ENCODE measurements around the gene REXO5.
A peak's percentile ranks its signal among the peaks of the same experiment; 100 is the strongest.

REXO5 gene

DNA sequence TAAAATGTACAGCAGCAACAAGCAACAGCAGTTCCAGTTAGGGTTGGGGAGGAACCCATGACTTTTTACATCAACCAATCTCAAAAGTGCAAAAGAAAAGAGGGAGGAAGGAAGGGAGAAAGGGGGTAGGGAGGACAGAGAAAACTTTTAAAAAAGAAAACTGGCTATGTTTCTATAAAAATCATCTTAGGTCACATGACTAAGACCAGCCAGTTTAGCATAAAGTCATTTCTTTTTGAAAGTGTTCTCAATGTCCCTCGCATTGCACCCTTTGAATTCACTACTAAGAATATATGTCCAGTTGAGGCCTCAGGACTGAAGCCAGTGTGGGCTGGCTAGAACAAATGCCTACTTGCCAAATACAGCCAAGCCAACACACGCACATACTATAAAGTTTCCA is 64.9 kb downstream of the REXO5 start:
- no peak overlapping the region for H3K9ac ChIP-seq (ENCODE audit: low read length)
- no peak overlapping the region for H2BK5ac ChIP-seq (ENCODE audit: low read length)
- no peak overlapping the region for H3K56ac ChIP-seq (ENCODE audit: low read length)
- no peak overlapping the region for H3K23ac ChIP-seq (ENCODE audit: low read length)
- no peak overlapping the region for H2AK5ac ChIP-seq (ENCODE audit: low read length)
- DNase-seq = no peak
- H3K27ac ChIP-seq (ENCODE audit: low read depth, low read length) = no peak overlapping the region
- no peaks in the 10 kb centered on the region for H3K36me3 ChIP-seq (ENCODE audit: control insufficient read depth, insufficient read depth, low read length)
- peaks cover 28% of the 10 kb centered on the region for H3K4me1 ChIP-seq (ENCODE audit: control insufficient read depth, low read depth, low read length)
- no peak overlapping the region for H2BK15ac ChIP-seq (replicated peaks; ENCODE audit: low read depth)
- no peaks in the 10 kb centered on the region for H3K27me3 ChIP-seq (ENCODE audit: insufficient read depth, low read length, poor library complexity)
- H3K4me3 ChIP-seq (ENCODE audit: low read length) = no peak overlapping the region
- no peak overlapping the region for H3K4ac ChIP-seq (ENCODE audit: low read depth, low read length)
- H4K5ac ChIP-seq (ENCODE audit: low read length) = no peak overlapping the region
- H3K4me2 ChIP-seq (ENCODE audit: low read length) = no peak overlapping the region
- WGBS (ENCODE audit: extremely low coverage, insufficient coverage, low lambda C conversion rate) = no CpG with 5 or more reads among the region's 2 CpGs
- H3K18ac ChIP-seq (ENCODE audit: low read length) = peak overlapping the region; percentile 18
- H3K79me1 ChIP-seq (ENCODE audit: low read length) = peaks cover 29% of the 10 kb centered on the region
- H3K79me2 ChIP-seq (ENCODE audit: control insufficient read depth, insufficient read depth, low read length) = peaks cover 19% of the 10 kb centered on the region
- H2BK120ac ChIP-seq (ENCODE audit: low read depth, low read length) = no peak overlapping the region
- H4K8ac ChIP-seq (ENCODE audit: low read depth, low read length) = no peak overlapping the region

DNA sequence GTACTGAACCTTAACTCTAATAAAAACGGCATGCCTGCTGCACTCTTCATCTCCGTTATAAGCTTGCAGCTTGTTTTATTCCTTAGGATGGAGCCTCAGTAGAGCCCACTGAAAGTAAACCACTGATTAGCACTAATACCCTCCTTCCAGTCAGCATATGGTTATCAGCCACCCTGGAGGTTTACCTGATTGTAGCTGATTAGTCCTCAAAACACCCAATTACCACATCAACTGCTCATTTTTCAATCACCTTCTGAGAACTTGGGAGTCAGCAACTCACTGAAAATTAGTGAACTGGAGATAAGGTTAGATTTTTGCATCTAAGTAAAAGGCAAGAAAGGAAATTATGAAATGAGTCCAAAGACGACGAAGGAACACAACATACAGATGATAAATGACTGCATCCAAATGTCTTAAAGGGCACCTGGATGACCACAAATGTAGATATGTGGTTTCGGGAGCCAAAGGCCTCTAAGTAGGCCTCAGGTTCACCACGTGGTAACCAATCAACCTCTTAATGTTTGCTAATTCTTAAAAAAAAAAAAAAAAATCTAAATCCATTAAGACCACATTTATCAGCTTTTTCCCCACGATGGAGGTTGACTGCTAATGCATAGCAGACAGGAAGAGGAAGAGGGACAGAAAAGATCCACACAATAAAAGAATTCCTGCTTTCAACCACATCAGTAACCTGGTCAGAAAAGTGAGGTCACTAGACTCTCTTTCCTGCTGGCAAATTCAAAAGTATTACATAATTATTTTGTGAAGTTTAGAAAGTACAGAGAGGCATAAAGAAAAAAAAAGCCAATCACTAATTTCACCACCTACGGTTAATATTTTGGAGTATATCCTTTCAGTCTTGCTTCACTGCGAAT is 65.9 kb downstream of the REXO5 start:
- no peak overlapping the region for H3K4me3 ChIP-seq (ENCODE audit: low read length)
- no peak overlapping the region for H3K18ac ChIP-seq (ENCODE audit: low read length)
- no peak overlapping the region for H3K56ac ChIP-seq (ENCODE audit: low read length)
- H3K79me2 ChIP-seq (ENCODE audit: control insufficient read depth, insufficient read depth, low read length) = peaks cover 14% of the 10 kb centered on the region
- peaks cover 25% of the 10 kb centered on the region for H3K79me1 ChIP-seq (ENCODE audit: low read length)
- H3K4me2 ChIP-seq (ENCODE audit: low read length) = no peak overlapping the region
- no peak overlapping the region for H3K4ac ChIP-seq (ENCODE audit: low read depth, low read length)
- no peak overlapping the region for H2BK15ac ChIP-seq (replicated peaks; ENCODE audit: low read depth)
- no peaks in the 10 kb centered on the region for H3K36me3 ChIP-seq (ENCODE audit: control insufficient read depth, insufficient read depth, low read length)
- no peak overlapping the region for H4K5ac ChIP-seq (ENCODE audit: low read length)
- no CpG with 5 or more reads among the region's 9 CpGs for WGBS (ENCODE audit: extremely low coverage, insufficient coverage, low lambda C conversion rate)
- H2BK120ac ChIP-seq (ENCODE audit: low read depth, low read length) = no peak overlapping the region
- H2AK5ac ChIP-seq (ENCODE audit: low read length) = no peak overlapping the region
- no peak overlapping the region for H3K9ac ChIP-seq (ENCODE audit: low read length)
- no peak overlapping the region for H3K27ac ChIP-seq (ENCODE audit: low read depth, low read length)
- DNase-seq = peak; percentile 91
- H3K23ac ChIP-seq (ENCODE audit: low read length) = no peak overlapping the region
- H4K8ac ChIP-seq (ENCODE audit: low read depth, low read length) = no peak overlapping the region
- H3K27me3 ChIP-seq (ENCODE audit: insufficient read depth, low read length, poor library complexity) = no peaks in the 10 kb centered on the region
- peaks cover 23% of the 10 kb centered on the region for H3K4me1 ChIP-seq (ENCODE audit: control insufficient read depth, low read depth, low read length)
- no peak overlapping the region for H2BK5ac ChIP-seq (ENCODE audit: low read length)

DNA sequence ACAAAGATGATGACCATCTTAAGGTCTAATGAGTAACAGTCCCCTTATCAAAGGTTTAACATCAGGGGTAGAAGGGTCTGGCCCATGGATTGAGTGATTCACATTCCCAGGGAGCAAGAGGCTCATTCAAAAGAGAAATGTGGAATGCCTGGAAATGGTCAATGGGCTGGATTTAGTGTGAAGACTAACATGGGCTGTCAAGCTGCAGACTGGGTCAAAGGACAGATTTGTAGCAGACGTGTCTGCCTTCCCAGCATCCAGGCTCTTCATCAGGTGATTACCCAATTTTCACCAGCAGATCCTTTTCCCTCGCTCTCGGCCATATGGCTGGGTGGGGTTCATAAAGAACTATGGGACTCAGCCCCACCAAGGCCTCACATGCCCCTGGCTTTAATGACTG is 67.0 kb downstream of the REXO5 start:
- Histone ChIP-seq H3K23ac (ENCODE audit: low read length) (no peak overlapping the region), H3K18ac (ENCODE audit: low read length) (peak overlapping the region; percentile 64), H3K4me3 (ENCODE audit: low read length) (no peak overlapping the region), H4K5ac (ENCODE audit: low read length) (no peak overlapping the region), H3K27me3 (ENCODE audit: insufficient read depth, low read length, poor library complexity) (no peaks in the 10 kb centered on the region), H3K56ac (ENCODE audit: low read length) (no peak overlapping the region), H3K4me2 (ENCODE audit: low read length) (no peak overlapping the region), H2BK5ac (ENCODE audit: low read length) (no peak overlapping the region), H2BK120ac (ENCODE audit: low read depth, low read length) (no peak overlapping the region), H3K9ac (ENCODE audit: low read length) (no peak overlapping the region), H3K4ac (ENCODE audit: low read depth, low read length) (peak overlapping the region; percentile 75), H3K36me3 (ENCODE audit: control insufficient read depth, insufficient read depth, low read length) (no peaks in the 10 kb centered on the region), H3K79me1 (ENCODE audit: low read length) (peaks cover 22% of the 10 kb centered on the region), H3K4me1 (ENCODE audit: control insufficient read depth, low read depth, low read length) (peaks cover 23% of the 10 kb centered on the region), H3K27ac (ENCODE audit: low read depth, low read length) (no peak overlapping the region), H3K79me2 (ENCODE audit: control insufficient read depth, insufficient read depth, low read length) (peaks cover 10% of the 10 kb centered on the region), H2BK15ac (replicated peaks; ENCODE audit: low read depth) (no peak overlapping the region), H2AK5ac (ENCODE audit: low read length) (no peak overlapping the region), H4K8ac (ENCODE audit: low read depth, low read length) (no peak overlapping the region)
- no CpG with 5 or more reads among the region's 3 CpGs for WGBS (ENCODE audit: extremely low coverage, insufficient coverage, low lambda C conversion rate)
- peak; percentile 76 for DNase-seq

DNA sequence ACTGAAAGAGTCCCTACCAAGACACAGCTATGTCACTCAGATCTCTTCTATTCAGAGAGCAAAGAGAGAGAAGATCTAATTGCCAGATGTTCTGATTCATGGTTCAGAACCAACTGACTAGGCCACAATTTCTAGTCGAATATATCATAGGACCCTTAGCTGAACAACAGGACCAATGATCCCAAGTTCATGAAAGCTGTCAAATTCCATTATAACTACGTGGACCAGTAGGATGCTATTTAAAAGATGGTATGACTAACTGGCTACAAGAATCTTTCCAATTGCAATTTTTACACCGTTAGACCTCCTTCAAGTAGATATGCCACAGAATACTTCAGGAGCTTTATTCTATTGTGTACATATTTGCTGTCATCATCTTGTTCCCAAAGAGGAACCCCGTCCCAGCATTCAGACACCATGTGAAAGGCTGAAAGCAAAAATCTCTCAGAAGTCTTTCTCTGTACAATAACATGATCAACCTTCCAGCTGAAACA is 67.8 kb downstream of the REXO5 start:
- Histone ChIP-seq H3K9ac (ENCODE audit: low read length) (no peak overlapping the region), H3K36me3 (ENCODE audit: control insufficient read depth, insufficient read depth, low read length) (no peaks in the 10 kb centered on the region), H3K4me1 (ENCODE audit: control insufficient read depth, low read depth, low read length) (peaks cover 20% of the 10 kb centered on the region), H3K4ac (ENCODE audit: low read depth, low read length) (no peak overlapping the region), H4K8ac (ENCODE audit: low read depth, low read length) (no peak overlapping the region), H2AK5ac (ENCODE audit: low read length) (no peak overlapping the region), H3K18ac (ENCODE audit: low read length) (no peak overlapping the region), H3K79me2 (ENCODE audit: control insufficient read depth, insufficient read depth, low read length) (peaks cover 9% of the 10 kb centered on the region), H2BK120ac (ENCODE audit: low read depth, low read length) (no peak overlapping the region), H2BK15ac (replicated peaks; ENCODE audit: low read depth) (no peak overlapping the region), H3K4me3 (ENCODE audit: low read length) (no peak overlapping the region), H2BK5ac (ENCODE audit: low read length) (no peak overlapping the region), H4K5ac (ENCODE audit: low read length) (no peak overlapping the region), H3K27me3 (ENCODE audit: insufficient read depth, low read length, poor library complexity) (no peaks in the 10 kb centered on the region), H3K23ac (ENCODE audit: low read length) (no peak overlapping the region), H3K56ac (ENCODE audit: low read length) (no peak overlapping the region), H3K27ac (ENCODE audit: low read depth, low read length) (no peak overlapping the region), H3K79me1 (ENCODE audit: low read length) (peaks cover 17% of the 10 kb centered on the region), H3K4me2 (ENCODE audit: low read length) (no peak overlapping the region)
- no CpG with 5 or more reads among the region's 4 CpGs for whole genome bisulfite sequencing (ENCODE audit: extremely low coverage, insufficient coverage, low lambda C conversion rate)
- DNase-seq = no peak

DNA sequence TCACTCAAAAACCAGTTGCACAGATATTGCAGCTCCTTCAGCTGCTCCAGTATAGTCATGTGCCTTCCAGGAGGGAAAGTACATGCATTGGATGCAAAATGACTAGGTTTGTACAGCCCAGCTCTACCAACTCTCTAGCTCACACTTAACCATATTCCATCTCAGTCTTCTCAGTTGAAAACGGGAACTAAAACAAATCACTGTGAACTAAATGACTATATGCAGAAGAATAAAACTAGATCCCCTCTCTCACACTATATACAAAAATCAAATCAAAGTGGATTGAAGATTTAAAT is 69.0 kb downstream of the REXO5 start:
- Histone ChIP-seq H3K79me1 (ENCODE audit: low read length) (peaks cover 11% of the 10 kb centered on the region), H3K4ac (ENCODE audit: low read depth, low read length) (no peak overlapping the region), H2BK15ac (replicated peaks; ENCODE audit: low read depth) (no peak overlapping the region), H2BK120ac (ENCODE audit: low read depth, low read length) (no peak overlapping the region), H3K23ac (ENCODE audit: low read length) (no peak overlapping the region), H3K36me3 (ENCODE audit: control insufficient read depth, insufficient read depth, low read length) (no peaks in the 10 kb centered on the region), H3K4me1 (ENCODE audit: control insufficient read depth, low read depth, low read length) (peaks cover 18% of the 10 kb centered on the region), H3K56ac (ENCODE audit: low read length) (no peak overlapping the region), H3K27me3 (ENCODE audit: insufficient read depth, low read length, poor library complexity) (no peaks in the 10 kb centered on the region), H3K4me2 (ENCODE audit: low read length) (no peak overlapping the region), H2BK5ac (ENCODE audit: low read length) (no peak overlapping the region), H3K4me3 (ENCODE audit: low read length) (no peak overlapping the region), H4K8ac (ENCODE audit: low read depth, low read length) (no peak overlapping the region), H4K5ac (ENCODE audit: low read length) (no peak overlapping the region), H3K18ac (ENCODE audit: low read length) (no peak overlapping the region), H3K27ac (ENCODE audit: low read depth, low read length) (no peak overlapping the region), H3K79me2 (ENCODE audit: control insufficient read depth, insufficient read depth, low read length) (peaks cover 9% of the 10 kb centered on the region), H3K9ac (ENCODE audit: low read length) (no peak overlapping the region), H2AK5ac (ENCODE audit: low read length) (no peak overlapping the region)
- no CpG with 5 or more reads among the region's 1 CpG for WGBS (ENCODE audit: extremely low coverage, insufficient coverage, low lambda C conversion rate)
- no peak for DNase-seq
